HG02642 (cell line): ENCODE data around the gene SH2B3.

Experiments used
- ATAC-seq: cut with Tn5 transposase; IDR thresholded peaks from one replicate; pipeline ENCODE4 v1.9.1; 2021; ENCODE audit warnings: mild to moderate bottlenecking; ENCODE audit not compliant: unreplicated experiment, poor library complexity

SH2B3 gene

GRCh38 chr12:111425655-111426054, 19.9 kb downstream of the SH2B3 start:
- no peak for ATAC-seq

GRCh38 chr12:111426344-111427185, 20.8 kb downstream of the SH2B3 start:
- no peak for ATAC-seq

GRCh38 chr12:111427417-111428074, 21.8 kb downstream of the SH2B3 start:
- no peak for ATAC-seq

- no peak for ATAC-seq
These were observed 22.5 kb downstream of the SH2B3 start for GRCh38 chr12:111428081-111428727.

GRCh38 chr12:111428728-111429175, 23.0 kb downstream of the SH2B3 start:
- no peak for ATAC-seq

GRCh38 chr12:111429828-111430432, 24.2 kb downstream of the SH2B3 start:
- no peak for ATAC-seq

GRCh38 chr12:111430433-111431353, 25.0 kb downstream of the SH2B3 start:
- no peak for ATAC-seq

GRCh38 chr12:111431772-111432171, 26.0 kb downstream of the SH2B3 start:
- no peak for ATAC-seq

- ATAC-seq, result no peak
These were observed 28.3 kb downstream of the SH2B3 start for GRCh38 chr12:111434049-111434448.

GRCh38 chr12:111434680-111435338, 29.1 kb downstream of the SH2B3 start:
- ATAC-seq, result peak; percentile 70

- no peak for ATAC-seq
These were observed 30.0 kb downstream of the SH2B3 start for GRCh38 chr12:111435661-111436201.

GRCh38 chr12:111436266-111436665, 30.5 kb downstream of the SH2B3 start:
- no peak for ATAC-seq

- ATAC-seq, result no peak
These were observed 31.1 kb downstream of the SH2B3 start for GRCh38 chr12:111436811-111437210.

- no peak for ATAC-seq
These were observed 32.2 kb downstream of the SH2B3 start for GRCh38 chr12:111437816-111438454.

- ATAC-seq, result no peak
These were observed 32.8 kb downstream of the SH2B3 start for GRCh38 chr12:111438481-111438880.

- no peak for ATAC-seq
These were observed 34.0 kb downstream of the SH2B3 start for GRCh38 chr12:111439657-111440151.

- no peak for ATAC-seq
These were observed 34.4 kb downstream of the SH2B3 start for GRCh38 chr12:111440152-111440551.

GRCh38 chr12:111440631-111441030, 34.9 kb downstream of the SH2B3 start:
- no peak for ATAC-seq
